Transverse colon (tissue), 4 donors: ENCODE data around the gene ZNF25. TPM values are rescaled to one million over a fixed set of nuclear protein-coding genes. Genes with fewer than 3 reads are reported as not detected.
"Not testable (repeated sequence)": the region's sequence is repeated elsewhere in the genome, so short reads cannot be mapped to it uniquely, and the experiment has no call there.

Experiments
- DNase-seq: peaks from one replicate; pipeline ENCODE4 v3.0.0-alpha.2; 2019
- H3K27ac ChIP-seq, 4 donors: fragments of 200-600 bp; sonication (generic); 2 replicates each; pipeline ENCODE4 v1.5.1; 2016 to 2018; ENCODE audit warnings: inconsistent platforms in 4 of 4
- H3K27me3 ChIP-seq: fragments of 200-600 bp; sonication (generic); 2 replicates; pipeline ENCODE4 v1.5.1; 2017; ENCODE audit warnings: inconsistent platforms
- H3K36me3 ChIP-seq, 4 donors: fragments of 200-600 bp; sonication (generic); 2 replicates each; pipeline ENCODE4 v1.5.1; 2017 to 2019; ENCODE audit warnings: inconsistent platforms in 4 of 4
- H3K4me1 ChIP-seq, 4 donors: fragments of 200-600 bp; sonication (generic); 2 replicates each; pipeline ENCODE4 v1.5.1; 2017 to 2020; ENCODE audit warnings: inconsistent platforms in 4 of 4
- H3K4me3 ChIP-seq, 4 donors: fragments of 200-600 bp; sonication (generic); 1 replicate in 1 of 4; 2 replicates in 3 of 4; pipeline versions ENCODE4 v1.5.1 to v1.6.1; 2017 to 2019; ENCODE audit warnings: inconsistent platforms in 4 of 4
- H3K9me3 ChIP-seq, 2 donors: fragments of 200-600 bp; sonication (generic); 2 replicates each; pipeline ENCODE4 v1.5.1; 2017 to 2019; ENCODE audit warnings: inconsistent platforms in 2 of 2
- CTCF ChIP-seq, 5 experiments: fragments of 200-600 bp in 3 of 5; fragments of 450-650 bp in 2 of 5; sonication (generic) in 3 of 5; IDR thresholded peaks; 1 replicate in 2 of 5; 2 replicates in 3 of 5; pipeline ENCODE4 v1.5.1; 2016 to 2017; ENCODE audit warnings: antibody characterized with exemption in 5 of 5, inconsistent platforms in 3 of 5, mild to moderate bottlenecking in 2 of 5, moderate library complexity in 1 of 5
- EP300 ChIP-seq: sonication (generic); formaldehyde crosslinking; IDR thresholded peaks from one replicate; pipeline ENCODE4 v1.6.1; 2017; ENCODE audit warnings: antibody characterized with exemption, low read depth
- POLR2A ChIP-seq: fragments of 450-650 bp; IDR thresholded peaks from one replicate; pipeline ENCODE4 v1.6.1; 2016; ENCODE audit warnings: antibody characterized with exemption, mild to moderate bottlenecking, moderate library complexity
- POLR2AphosphoS5 ChIP-seq, 3 donors: sonication (generic); formaldehyde crosslinking; IDR thresholded peaks; one replicate each; pipeline ENCODE4 v1.6.1; 2016; ENCODE audit warnings: antibody characterized with exemption in 3 of 3
- WGBS, 2 donors: methylation state at CpG; one replicate each; pipeline ENCODE4 v1.1.5; 2018; ENCODE audit warnings: low coverage in 1 of 2; 5-methylcytosine and 5-hydroxymethylcytosine counted together
- in situ Hi-C, 4 donors: fragments of 200-750 bp; cut with MboI; loops; one replicate each; pipeline versions ENCODE4 v1.15.0 to v1.15.1; 2017; ENCODE audit warnings: low sequenced_read_pairs in 3 of 4, low pct_ligation_motif_present in 1 of 4, low pct_unique_long_range_greater_than_20kb in 1 of 4
- intact Hi-C: fragments of 100-400 bp; cut with DNase I; formaldehyde crosslinking; loops from one replicate; pipeline ENCODE4 v1.15.1; 2023; ENCODE audit warnings: low total_unique reads
- total RNA-seq, 4 donors: library from RNA; depleted of rRNA; stranded (reverse); fragments of >200 nt; gene quantifications; one replicate each; pipeline ENCODE4 v1.1.0, GENCODE V29; 2016

Gene ZNF25
- 1 to 10 TPM in 3 of 4 donors, under 1 TPM in 1; 0.80 to 8.4 (median 5.1) TPM for total RNA-seq

GRCh38 chr10:37976091-37976879 lies at the start of gene ZNF25:
TSS of gene ZNF25 (minus strand) at chr10:37976647. CDS start at chr10:37971722, 4,925 bp downstream.
- Histone ChIP-seq H3K27ac (peak within 1 kb of the TSS; percentile 93 to 98 (median 97)), H3K27me3 (no peaks in the 10 kb centered on the region), H3K4me1 (peaks cover 0 to 17% (median 7%) of the 10 kb centered on the region in 4 donors), H3K9me3 (no peaks in the 10 kb centered on the region), H3K4me3 (peak within 1 kb of the TSS; percentile 41 to 84 (median 78)), H3K36me3 (no peaks in the 10 kb centered on the region)
- in situ Hi-C loops (loop anchor here in 1 of 4 donors (10.0 to 25.0 kb wide), 2 partner anchors 111 to 386 kb away; no protein-coding TSS in a partner anchor), intact Hi-C loops (loop anchor here (2.0 to 10.0 kb wide), 2 partner anchors 35 to 121 kb away; partner anchors contain the start of genes ZNF248 and ZNF33A)
- TF ChIP-seq EP300 (no peak), CTCF (IDR thresholded peaks at IDR 0.05) (peak; percentile 69 to 96 (median 83)), POLR2A (peak; percentile 86), POLR2AphosphoS5 (IDR thresholded peaks at IDR 0.05) (peak; percentile 62 to 84 (median 80))
- DNase-seq, result peak; percentile 99
- 0% methylated on average over 2 to 48 of the region's 66 CpGs for WGBS, 2 donors

DNA sequence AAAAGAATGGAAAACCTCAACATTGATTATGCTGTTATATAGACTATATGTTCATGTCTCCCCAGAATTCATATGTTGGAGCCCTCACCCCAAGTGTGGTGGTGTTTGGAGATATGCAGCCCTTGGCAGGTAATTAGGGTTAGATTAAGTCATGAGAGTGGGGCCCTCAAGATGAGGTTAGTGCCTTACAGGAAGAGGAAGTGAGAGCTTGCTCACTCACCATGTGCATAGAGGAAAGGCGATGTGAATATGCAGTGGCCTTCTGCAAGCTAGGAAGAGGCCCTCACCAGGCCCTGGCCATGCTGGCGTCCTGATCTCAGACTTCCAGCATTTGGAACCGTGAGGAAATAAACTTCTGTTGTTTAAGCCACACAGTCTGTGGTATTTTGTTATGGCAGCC lies 48.8 kb upstream of the ZNF25 start:
- Histone ChIP-seq H3K27me3 (no peaks in the 10 kb centered on the region), H3K9me3 (no peaks in the 10 kb centered on the region), H3K4me3 (no peak overlapping the region), H3K27ac (no peak overlapping the region), H3K36me3 (peaks cover 0 to 53% (median 14%) of the 10 kb centered on the region in 4 donors), H3K4me1 (no peaks in the 10 kb centered on the region)
- DNase-seq, result no peak
- WGBS, 2 donors, result 67 to 75% methylated on average over 1 to 3 of the region's 3 CpGs
- intact Hi-C loops (no loop called here), in situ Hi-C loops (no loop called here)
- no peak for TF ChIP-seq POLR2A
- no peak for TF ChIP-seq CTCF (IDR thresholded peaks at IDR 0.05)
- no peak for TF ChIP-seq EP300
- TF ChIP-seq POLR2AphosphoS5 (IDR thresholded peaks at IDR 0.05), result no peak

DNA sequence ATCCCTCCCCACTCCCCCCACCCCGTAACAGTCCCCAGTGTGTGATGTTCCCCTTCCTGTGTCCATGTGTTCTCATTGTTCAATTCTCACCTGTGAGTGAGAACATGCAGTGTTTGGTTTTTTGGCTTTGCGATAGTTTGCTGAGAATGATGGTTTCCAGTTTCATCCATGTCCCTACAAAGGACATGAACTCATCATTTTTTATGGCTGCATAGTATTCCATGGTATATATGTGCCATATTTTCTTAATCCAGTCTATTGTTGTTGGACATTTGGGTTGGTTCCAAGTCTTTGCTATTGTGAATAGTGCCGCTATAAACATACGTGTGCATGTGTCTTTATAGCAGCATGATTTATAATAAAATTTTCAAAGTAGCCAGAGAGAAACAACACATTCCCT lies 42.7 kb upstream of the ZNF25 start:
- WGBS, 2 donors, result 63 to 100% methylated on average over 2 to 4 of the region's 4 CpGs
- H3K4me3 ChIP-seq, intact Hi-C loops, H3K27me3 ChIP-seq, H3K9me3 ChIP-seq, H3K4me1 ChIP-seq, H3K27ac ChIP-seq, DNase-seq: not testable (repeated sequence)
- peaks cover 0 to 65% (median 23%) of the 10 kb centered on the region in 4 donors for H3K36me3 ChIP-seq
- in situ Hi-C loops, result loop anchor here in 1 of 4 donors (25.0 kb wide), 1 partner anchor 157 kb away; the partner anchor contains the start of gene ZNF248

DNA sequence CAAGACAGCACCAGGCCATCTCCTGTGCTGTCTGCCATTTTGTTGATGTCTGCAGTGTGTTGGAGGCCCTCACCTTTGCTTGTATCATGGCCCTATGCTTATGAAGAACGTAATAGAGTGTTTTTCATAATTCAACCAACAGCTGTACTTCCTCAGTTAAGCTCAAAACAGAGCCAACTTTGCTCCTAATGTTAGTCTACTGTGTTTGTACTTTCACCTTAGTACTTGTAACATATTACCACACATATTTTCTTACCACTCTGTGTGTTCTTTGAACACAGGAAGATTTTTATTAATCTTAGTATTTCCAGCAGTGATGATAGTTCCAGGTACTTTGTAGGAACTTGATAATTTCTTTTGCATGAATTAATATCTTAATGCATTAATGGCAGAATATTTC lies 39.9 kb upstream of the ZNF25 start:
- intact Hi-C loops, result no loop called here
- Histone ChIP-seq H3K4me1 (peaks cover 4 to 8% (median 7%) of the 10 kb centered on the region in 4 donors), H3K4me3 (no peak overlapping the region), H3K27ac (no peak overlapping the region), H3K36me3 (peaks cover 0 to 66% (median 25%) of the 10 kb centered on the region in 4 donors), H3K27me3 (no peaks in the 10 kb centered on the region), H3K9me3 (no peaks in the 10 kb centered on the region)
- in situ Hi-C loops, result loop anchor here in 1 of 4 donors (25.0 kb wide), 1 partner anchor 154 kb away; the partner anchor contains the start of gene ZNF248
- DNase-seq, result no peak
- no peak for TF ChIP-seq POLR2AphosphoS5 (IDR thresholded peaks at IDR 0.05)
- TF ChIP-seq POLR2A, result no peak
- TF ChIP-seq EP300, result no peak
- no peak for TF ChIP-seq CTCF (IDR thresholded peaks at IDR 0.05)
- WGBS, 2 donors, result 73 to 95% methylated on average over 1 of the region's 1 CpG
